GM20431 (cell line): ENCODE measurements around the gene ILDR2.

ENCODE experiments used
- in situ Hi-C: fragments of 300-500 bp; cut with MseI, MboI; formaldehyde crosslinking; loops from one replicate; pipeline ENCODE4 v1.15.0; 2020; ENCODE audit warnings: low sequenced_read_pairs; ENCODE audit not compliant: unreplicated experiment

Gene ILDR2

DNA sequence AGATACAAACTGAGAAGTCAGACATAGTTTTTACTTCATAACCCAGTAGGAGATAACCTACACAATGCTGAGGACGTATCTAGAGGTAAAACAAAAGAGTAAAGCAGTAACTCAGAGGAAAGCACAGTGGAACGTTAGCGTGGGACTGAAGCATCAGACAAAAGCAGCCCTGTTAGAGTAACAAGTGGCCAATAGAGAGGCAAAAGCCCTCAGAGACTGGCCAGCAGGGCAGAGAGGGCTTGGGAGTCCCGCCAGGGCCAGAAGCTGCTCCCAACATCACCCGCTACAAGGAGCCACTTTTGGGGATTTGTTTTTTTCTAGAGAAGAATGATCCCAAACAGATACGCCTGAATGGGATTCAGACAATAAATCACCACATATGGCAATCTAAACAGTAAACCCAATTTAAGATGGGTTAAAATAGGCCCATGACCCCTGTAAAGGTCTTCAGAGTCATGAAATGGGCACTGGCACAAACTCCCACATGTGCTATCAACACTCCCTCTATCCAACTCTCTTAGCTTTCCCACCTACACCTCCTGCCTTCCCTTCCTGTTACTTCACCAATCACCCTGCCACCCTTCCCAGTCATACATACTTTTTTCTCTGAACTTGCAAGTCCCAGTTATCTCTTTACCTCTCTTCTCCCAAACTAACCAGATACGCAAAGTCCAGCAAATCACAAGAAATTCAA lies 116.5 kb downstream of the ILDR2 start:
- in situ Hi-C loops, result no loop called here
